HCT116 (cell line): Measurements from ENCODE around the gene RHBDD3.

ENCODE experiments used
- CTCF ChIP-seq, 3 experiments: fragments of 200-600 bp in 1 of 3; sonication (generic) in 1 of 3; IDR thresholded peaks in 2 of 3; conservative IDR thresholded peaks in 1 of 3; 2 replicates each; pipeline ENCODE4 v1.5.1; 2012 to 2017; ENCODE audit warnings: low read depth in 2 of 3, low read length in 2 of 3, antibody characterized with exemption in 1 of 3, borderline replicate concordance in 1 of 3, control low read depth in 1 of 3, mild to moderate bottlenecking in 1 of 3, mixed read lengths in 1 of 3, mixed run types in 1 of 3, moderate library complexity in 1 of 3; ENCODE audit not compliant: insufficient read depth in 1 of 3
- EZH2 ChIP-seq: fragments of 200-600 bp; sonication (generic); IDR thresholded peaks from 2 replicates; pipeline ENCODE4 v1.6.1; 2017; ENCODE audit warnings: antibody characterized with exemption, mixed run types
- EZH2phosphoT487 ChIP-seq: fragments of 200-600 bp; IDR thresholded peaks from 2 replicates; pipeline ENCODE4 v1.6.1; 2018; ENCODE audit warnings: antibody characterized with exemption, borderline replicate concordance
- MAX ChIP-seq: IDR thresholded peaks from 2 replicates; pipeline ENCODE4 v1.6.1; 2012
- POLR2A ChIP-seq: IDR thresholded peaks from 2 replicates; pipeline ENCODE4 v1.7.0; 2011; ENCODE audit warnings: borderline replicate concordance; ENCODE audit not compliant: insufficient read depth, insufficient read length; ENCODE audit errors: extremely low read depth
- POLR2AphosphoS5 ChIP-seq: IDR thresholded peaks from 2 replicates; pipeline ENCODE4 v1.6.1; 2011; ENCODE audit warnings: mild to moderate bottlenecking, low read depth, low read length, moderate library complexity
- YY1 ChIP-seq: IDR thresholded peaks from 2 replicates; pipeline ENCODE4 v1.6.1; 2011; ENCODE audit warnings: low read length, low read depth, moderate library complexity, mild to moderate bottlenecking; ENCODE audit not compliant: insufficient replicate concordance; ENCODE audit errors: extremely low read depth

DNA sequence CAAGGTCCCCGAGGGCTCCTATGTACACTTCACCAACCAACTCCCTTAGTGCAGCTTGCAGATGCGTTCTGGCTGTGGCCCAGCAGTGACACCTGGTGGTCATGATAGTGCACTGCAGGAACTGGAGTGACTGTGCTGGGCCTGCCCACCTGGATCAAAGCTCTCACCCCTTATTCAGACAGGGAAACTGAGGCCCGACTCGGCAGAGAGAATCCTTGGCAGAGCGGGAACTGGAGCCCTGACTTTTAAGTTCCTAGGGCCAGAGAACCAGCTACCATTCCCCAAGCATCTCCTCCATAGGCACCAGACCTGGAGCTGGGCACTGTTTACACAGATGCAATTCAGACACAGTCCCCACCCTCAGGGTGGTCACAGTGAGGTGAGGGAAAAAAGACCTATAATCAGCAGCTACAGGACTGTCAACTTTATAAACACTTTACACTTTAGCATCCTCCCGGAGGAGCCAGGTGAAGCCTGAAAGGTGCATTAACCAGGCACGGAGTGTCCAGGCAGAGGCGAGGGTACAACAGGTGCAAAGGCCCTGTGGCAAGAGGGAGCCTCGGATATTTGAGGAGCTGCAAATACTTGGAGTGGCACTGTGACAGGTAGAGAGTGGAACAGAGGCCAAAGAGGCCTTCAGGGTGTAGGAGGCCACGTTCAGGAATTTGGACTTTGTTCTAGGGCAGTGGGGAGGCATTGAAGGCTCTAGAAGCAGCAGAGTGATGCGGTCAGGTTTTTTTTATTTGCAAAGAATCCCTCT is 22.0 kb downstream of the RHBDD3 start:
- peak; percentile 59 to 99 (median 94) for TF ChIP-seq CTCF (IDR thresholded peaks at IDR 0.05 in 2 of 3, conservative IDR thresholded peaks at IDR 0.05 in 1 of 3; ENCODE audit: borderline replicate concordance in 1 of 3, insufficient read depth in 1 of 3, low read depth in 2 of 3, low read length in 2 of 3)
- no peak for TF ChIP-seq EZH2
- no peak for TF ChIP-seq POLR2AphosphoS5
- TF ChIP-seq EZH2phosphoT487 = no peak
- no peak for TF ChIP-seq MAX
- no peak for TF ChIP-seq YY1
- no peak for TF ChIP-seq POLR2A
